ENCODE data around the gene GJA8.

GRCh38 chr1:147879911-147880310 is 22.7 kb upstream of the GJA8 start:
- no peak for TF ChIP-seq CTCF (IDR thresholded peaks at IDR 0.05; ENCODE audit: insufficient read depth, low read length)
- no peak for TF ChIP-seq POLR2AphosphoS5 (IDR thresholded peaks at IDR 0.05; ENCODE audit: low read depth)
- TF ChIP-seq, protein P1, sequence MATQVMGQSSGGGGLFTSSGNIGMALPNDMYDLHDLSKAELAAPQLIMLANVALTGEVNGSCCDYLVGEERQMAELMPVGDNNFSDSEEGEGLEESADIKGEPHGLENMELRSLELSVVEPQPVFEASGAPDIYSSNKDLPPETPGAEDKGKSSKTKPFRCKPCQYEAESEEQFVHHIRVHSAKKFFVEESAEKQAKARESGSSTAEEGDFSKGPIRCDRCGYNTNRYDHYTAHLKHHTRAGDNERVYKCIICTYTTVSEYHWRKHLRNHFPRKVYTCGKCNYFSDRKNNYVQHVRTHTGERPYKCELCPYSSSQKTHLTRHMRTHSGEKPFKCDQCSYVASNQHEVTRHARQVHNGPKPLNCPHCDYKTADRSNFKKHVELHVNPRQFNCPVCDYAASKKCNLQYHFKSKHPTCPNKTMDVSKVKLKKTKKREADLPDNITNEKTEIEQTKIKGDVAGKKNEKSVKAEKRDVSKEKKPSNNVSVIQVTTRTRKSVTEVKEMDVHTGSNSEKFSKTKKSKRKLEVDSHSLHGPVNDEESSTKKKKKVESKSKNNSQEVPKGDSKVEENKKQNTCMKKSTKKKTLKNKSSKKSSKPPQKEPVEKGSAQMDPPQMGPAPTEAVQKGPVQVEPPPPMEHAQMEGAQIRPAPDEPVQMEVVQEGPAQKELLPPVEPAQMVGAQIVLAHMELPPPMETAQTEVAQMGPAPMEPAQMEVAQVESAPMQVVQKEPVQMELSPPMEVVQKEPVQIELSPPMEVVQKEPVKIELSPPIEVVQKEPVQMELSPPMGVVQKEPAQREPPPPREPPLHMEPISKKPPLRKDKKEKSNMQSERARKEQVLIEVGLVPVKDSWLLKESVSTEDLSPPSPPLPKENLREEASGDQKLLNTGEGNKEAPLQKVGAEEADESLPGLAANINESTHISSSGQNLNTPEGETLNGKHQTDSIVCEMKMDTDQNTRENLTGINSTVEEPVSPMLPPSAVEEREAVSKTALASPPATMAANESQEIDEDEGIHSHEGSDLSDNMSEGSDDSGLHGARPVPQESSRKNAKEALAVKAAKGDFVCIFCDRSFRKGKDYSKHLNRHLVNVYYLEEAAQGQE (IDR thresholded peaks at IDR 0.05; ENCODE audit: insufficient replicate concordance, low read depth), result no peak

Data from HL-60 (cell line).